Prostate gland (tissue), 2 donors: ENCODE results near the gene RCL1.

Source experiments
- CTCF ChIP-seq, 4 experiments: fragments of 200-600 bp in 2 of 4; fragments of 450-650 bp in 2 of 4; sonication (generic) in 2 of 4; IDR thresholded peaks; 1 replicate in 3 of 4; 2 replicates in 1 of 4; pipeline ENCODE4 v1.5.1; 2016 to 2019; ENCODE audit warnings: antibody characterized with exemption in 4 of 4, mild to moderate bottlenecking in 2 of 4, moderate library complexity in 2 of 4
- POLR2A ChIP-seq: fragments of 450-650 bp; IDR thresholded peaks from one replicate; pipeline ENCODE4 v1.6.1; 2016; ENCODE audit warnings: antibody characterized with exemption, mild to moderate bottlenecking
- POLR2AphosphoS5 ChIP-seq: sonication (generic); formaldehyde crosslinking; IDR thresholded peaks from one replicate; pipeline ENCODE4 v1.6.1; 2017; ENCODE audit warnings: antibody characterized with exemption

GRCh38 chr9:4797854-4798150 is 5.1 kb downstream of the RCL1 start:
- no peak for TF ChIP-seq CTCF (IDR thresholded peaks at IDR 0.05)
- TF ChIP-seq POLR2AphosphoS5 = no peak
- TF ChIP-seq POLR2A = no peak
